ENCODE measurements around the gene PUSL1.

DNA sequence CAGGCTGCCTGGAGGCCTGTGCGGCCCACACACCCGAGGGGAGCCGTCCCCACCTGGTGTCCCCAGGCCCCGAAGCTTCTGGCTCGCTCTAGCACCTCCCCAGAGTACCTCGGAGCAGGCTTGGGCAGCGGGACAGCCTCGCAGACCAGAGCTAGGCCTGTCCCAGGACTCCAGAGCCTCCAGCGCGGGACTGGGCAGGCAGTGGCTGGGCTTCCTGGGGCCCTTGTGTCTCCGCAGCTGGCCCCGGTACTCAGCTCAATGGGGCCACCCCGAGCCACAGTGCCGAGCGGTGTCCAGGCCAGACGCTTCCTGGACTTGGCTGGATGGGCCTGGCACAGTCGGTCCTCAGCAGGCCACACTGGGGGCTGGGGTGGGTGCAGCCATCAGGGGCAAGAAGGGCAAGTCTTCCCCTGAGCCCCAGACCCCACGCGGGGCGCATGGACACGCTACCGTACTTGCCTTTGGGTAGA is 23.3 kb upstream of the PUSL1 start:
- TF ChIP-seq, protein P1, sequence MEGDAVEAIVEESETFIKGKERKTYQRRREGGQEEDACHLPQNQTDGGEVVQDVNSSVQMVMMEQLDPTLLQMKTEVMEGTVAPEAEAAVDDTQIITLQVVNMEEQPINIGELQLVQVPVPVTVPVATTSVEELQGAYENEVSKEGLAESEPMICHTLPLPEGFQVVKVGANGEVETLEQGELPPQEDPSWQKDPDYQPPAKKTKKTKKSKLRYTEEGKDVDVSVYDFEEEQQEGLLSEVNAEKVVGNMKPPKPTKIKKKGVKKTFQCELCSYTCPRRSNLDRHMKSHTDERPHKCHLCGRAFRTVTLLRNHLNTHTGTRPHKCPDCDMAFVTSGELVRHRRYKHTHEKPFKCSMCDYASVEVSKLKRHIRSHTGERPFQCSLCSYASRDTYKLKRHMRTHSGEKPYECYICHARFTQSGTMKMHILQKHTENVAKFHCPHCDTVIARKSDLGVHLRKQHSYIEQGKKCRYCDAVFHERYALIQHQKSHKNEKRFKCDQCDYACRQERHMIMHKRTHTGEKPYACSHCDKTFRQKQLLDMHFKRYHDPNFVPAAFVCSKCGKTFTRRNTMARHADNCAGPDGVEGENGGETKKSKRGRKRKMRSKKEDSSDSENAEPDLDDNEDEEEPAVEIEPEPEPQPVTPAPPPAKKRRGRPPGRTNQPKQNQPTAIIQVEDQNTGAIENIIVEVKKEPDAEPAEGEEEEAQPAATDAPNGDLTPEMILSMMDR (IDR thresholded peaks at IDR 0.05) = no peak
- no peak for TF ChIP-seq POLR2A (IDR thresholded peaks at IDR 0.05)

Data from lower leg skin (tissue), 3 donors.